Cardiac fibroblast (primary cell): Measurements from ENCODE around the gene PSMB2.
"Not testable (repeated sequence)": the region's sequence is repeated elsewhere in the genome, so short reads cannot be mapped to it uniquely, and the experiment has no call there.

Source experiments
- DNase-seq, 2 donors: peaks; one replicate each; pipeline versions ENCODE4 v3.0.0 to v3.0.0-alpha.2; 2010; ENCODE audit warnings: low read depth in 2 of 2
- H3K4me3 ChIP-seq, 2 donors: replicated peaks in 1 of 2; 1 replicate in 1 of 2; 2 replicates in 1 of 2; pipeline ENCODE4 v1.5.1; 2011; ENCODE audit warnings: low read depth in 2 of 2, low read length in 2 of 2, mild to moderate bottlenecking in 2 of 2, moderate library complexity in 1 of 2
- TF ChIP-seq, protein P1 (sequence below): IDR thresholded peaks from one replicate; pipeline ENCODE4 v1.5.1; 2011; ENCODE audit warnings: low read depth, mild to moderate bottlenecking, low read length, inconsistent platforms

The PSMB2 gene

DNA sequence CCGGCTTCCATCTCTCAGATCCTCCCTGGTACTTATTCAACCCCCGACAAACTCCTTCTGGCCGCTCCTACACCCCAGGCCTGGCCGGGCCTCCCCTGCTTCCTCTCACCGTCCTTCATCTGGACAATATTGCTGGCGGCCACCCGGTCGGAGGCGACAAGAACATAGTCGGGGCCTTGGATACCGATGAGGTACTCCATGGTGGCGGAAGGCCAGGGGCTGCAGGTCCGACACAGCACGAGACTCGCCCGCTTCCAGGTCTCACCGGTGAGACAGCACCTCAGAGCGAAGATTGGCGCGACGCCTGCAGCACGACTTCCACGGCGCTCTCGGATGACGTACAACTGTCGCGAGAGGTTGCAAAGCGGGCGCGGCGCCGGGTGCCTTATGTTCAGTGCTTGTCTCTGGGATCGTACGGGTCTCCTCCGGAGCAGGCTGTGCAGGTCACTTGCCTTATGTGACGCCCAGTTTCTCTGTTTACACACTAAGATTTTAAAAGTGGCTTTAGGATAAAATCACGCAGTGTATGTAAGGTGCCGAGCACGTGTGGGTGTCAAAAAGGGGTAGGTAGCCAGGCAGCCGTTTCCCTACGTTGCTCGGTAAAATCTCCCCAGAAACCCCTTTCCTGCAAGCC lies at the start of gene PSMB2:
Gene PSMB2 (minus strand): TSS at position 294 of the 634 bp plus-strand sequence. CDS start 94 bp downstream, at position 200.
- peak; percentile 96 to 98 for DNase-seq
- peak within 1 kb of the TSS; percentile 96 to 97 for H3K4me3 ChIP-seq
- TF ChIP-seq, protein P1, sequence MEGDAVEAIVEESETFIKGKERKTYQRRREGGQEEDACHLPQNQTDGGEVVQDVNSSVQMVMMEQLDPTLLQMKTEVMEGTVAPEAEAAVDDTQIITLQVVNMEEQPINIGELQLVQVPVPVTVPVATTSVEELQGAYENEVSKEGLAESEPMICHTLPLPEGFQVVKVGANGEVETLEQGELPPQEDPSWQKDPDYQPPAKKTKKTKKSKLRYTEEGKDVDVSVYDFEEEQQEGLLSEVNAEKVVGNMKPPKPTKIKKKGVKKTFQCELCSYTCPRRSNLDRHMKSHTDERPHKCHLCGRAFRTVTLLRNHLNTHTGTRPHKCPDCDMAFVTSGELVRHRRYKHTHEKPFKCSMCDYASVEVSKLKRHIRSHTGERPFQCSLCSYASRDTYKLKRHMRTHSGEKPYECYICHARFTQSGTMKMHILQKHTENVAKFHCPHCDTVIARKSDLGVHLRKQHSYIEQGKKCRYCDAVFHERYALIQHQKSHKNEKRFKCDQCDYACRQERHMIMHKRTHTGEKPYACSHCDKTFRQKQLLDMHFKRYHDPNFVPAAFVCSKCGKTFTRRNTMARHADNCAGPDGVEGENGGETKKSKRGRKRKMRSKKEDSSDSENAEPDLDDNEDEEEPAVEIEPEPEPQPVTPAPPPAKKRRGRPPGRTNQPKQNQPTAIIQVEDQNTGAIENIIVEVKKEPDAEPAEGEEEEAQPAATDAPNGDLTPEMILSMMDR = no peak

DNA sequence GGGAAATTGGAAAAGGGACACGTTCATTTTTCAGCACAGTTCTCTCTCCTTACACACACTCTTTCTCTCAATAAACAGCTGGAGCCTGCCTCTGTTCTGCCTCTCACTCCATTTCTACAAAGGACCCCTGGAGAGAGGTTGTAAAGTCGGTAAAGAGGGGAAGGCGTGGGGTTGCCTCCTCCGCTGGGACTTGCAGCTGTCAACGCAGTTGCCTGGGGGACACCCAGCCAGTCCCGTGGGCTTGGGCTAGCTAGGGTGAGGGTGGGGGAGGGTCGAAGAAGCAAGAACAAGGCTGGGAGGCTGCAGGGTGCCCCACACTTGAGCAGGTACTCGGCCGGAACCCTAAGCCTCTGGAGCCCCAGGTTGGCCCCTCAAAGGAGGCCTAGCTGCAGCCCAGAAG lies 49.8 kb upstream of the PSMB2 start:
- DNase-seq = no peak
- TF ChIP-seq, protein P1 = no peak
- H3K4me3 ChIP-seq = no peak overlapping the region

DNA sequence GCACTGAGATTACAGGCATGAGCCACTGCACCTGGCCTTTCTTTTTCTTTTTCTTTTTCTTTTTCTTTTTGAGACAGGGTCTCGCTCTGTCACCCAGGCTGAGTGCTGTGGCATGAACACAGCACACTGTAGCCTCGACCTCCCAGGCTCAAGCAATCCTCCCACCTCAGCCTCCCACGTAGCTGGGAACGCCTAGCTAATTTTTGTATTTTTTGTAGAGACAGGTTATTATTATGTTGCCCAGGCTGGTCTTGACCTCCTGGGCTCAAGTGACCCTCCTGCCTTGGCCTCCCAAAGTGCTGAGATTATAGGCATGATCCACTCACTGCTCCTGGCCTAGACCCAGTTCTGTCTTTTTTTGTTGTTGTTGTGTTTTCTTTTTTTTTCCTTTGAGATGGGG lies 48.8 kb upstream of the PSMB2 start:
- DNase-seq = not testable (repeated sequence)

DNA sequence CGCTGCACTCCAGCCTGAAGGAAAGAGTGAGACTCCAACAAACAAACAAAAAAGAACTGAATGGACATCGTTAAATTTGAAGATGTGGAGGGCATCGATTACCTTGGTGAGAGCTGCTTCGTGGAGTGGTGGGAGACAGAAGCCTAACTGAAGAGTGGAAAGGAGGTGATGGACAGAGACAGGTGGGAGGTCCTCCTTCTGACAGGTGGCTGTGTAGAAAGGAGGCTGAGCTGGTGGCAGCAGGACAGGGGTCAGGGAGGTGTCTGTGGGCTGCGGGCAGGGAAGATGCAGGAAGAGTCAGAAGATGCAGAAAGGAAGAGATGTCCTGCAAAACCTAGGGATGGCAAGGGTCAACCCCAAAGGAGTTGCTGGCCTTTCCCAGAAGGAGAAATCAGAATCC lies 46.8 kb upstream of the PSMB2 start:
- no peak for DNase-seq
- H3K4me3 ChIP-seq = no peak overlapping the region
- TF ChIP-seq, protein P1 = no peak

More for the DNA sequence above, 48.8 kb upstream of the PSMB2 start:
- not testable (repeated sequence) for H3K4me3 ChIP-seq

DNA sequence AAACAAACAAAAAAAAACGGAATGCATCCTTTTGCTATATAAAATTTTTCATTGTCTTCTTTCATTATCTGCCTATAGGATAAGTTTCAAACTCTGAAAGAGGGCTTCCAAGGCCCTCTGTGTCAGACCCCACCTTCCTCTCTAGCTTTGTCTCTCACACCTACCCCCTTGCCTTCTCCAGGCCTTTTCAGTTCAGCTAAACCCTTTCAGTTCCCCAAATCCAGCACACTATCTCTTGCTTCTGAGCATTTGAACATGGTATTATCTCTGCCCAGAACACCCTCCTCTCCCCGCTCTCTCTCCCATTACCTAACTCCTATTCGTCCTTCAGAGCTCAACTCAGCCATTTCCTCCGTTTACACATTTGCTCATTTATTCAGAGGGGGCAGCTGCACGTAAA lies 41.7 kb upstream of the PSMB2 start:
- TF ChIP-seq, protein P1 = no peak
- no peak for DNase-seq
- H3K4me3 ChIP-seq = no peak overlapping the region

DNA sequence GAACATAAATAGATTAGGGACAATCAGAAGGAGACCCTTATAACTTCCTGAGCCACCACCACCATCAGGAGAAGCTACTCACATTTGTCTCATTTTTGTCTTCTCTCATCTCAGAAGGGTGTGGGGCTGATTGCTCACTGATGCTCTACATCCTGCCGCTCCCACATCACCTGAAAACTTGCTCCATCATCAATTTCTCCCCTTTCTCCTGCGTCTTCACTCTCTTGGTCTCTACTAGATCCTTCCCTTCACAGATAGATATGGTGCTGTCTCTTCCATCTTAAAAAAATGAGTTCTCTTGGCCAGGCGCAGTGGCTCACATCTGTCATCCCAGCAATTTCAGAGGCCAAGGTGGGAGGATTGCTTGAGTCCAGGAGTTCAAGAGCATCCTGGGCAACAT lies 38.9 kb upstream of the PSMB2 start:
- no peak for DNase-seq
- TF ChIP-seq, protein P1 = no peak
- H3K4me3 ChIP-seq = no peak overlapping the region

DNA sequence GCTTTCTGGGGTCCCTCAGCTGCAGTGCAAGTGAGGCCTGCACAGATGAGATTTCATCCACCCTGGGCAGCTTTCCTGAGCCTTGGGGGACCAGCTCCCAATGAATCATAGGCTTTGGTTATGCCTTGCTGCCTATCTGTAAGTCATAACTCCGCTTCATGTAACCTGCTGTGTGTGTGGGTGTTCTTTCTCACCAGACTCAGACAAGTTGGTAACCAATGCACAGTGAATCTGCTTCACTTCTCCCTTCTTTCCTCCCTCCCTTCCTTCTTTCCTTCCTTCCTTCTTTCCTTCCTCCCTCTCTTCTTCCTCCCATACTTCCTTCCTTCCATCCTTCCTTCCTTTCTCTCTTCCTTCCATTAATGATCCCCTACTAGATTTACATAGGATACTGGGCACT lies 34.4 kb upstream of the PSMB2 start:
- DNase-seq = no peak
- no peak overlapping the region for H3K4me3 ChIP-seq
- TF ChIP-seq, protein P1 = no peak
